HG02759 (cell line): ENCODE measurements around the gene TLE5.
"Not testable (repeated sequence)": the region's sequence is repeated elsewhere in the genome, so short reads cannot be mapped to it uniquely, and the experiment has no call there.

Source experiments
- ATAC-seq: cut with Tn5 transposase; IDR thresholded peaks from one replicate; pipeline ENCODE4 v1.9.1; 2021; ENCODE audit warnings: mild to moderate bottlenecking, moderate library complexity; ENCODE audit not compliant: unreplicated experiment

Gene TLE5

DNA sequence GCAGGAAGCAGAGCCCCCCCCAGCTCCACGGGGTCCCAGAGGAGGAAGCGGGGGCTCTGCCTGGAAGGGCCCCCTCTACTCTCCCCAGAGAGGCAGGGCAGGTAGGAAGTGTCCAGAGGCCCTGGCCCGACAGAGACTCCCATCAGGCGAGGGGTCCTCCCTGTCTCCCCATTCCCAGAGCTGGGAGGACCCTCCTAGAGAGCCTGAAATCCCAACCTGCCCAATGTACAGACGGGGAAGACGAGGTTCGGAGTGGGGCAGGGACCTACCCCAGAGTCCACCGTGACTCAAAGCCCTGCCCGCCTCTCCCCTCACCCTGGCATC is 34.4 kb downstream of the TLE5 start:
- ATAC-seq: no peak

DNA sequence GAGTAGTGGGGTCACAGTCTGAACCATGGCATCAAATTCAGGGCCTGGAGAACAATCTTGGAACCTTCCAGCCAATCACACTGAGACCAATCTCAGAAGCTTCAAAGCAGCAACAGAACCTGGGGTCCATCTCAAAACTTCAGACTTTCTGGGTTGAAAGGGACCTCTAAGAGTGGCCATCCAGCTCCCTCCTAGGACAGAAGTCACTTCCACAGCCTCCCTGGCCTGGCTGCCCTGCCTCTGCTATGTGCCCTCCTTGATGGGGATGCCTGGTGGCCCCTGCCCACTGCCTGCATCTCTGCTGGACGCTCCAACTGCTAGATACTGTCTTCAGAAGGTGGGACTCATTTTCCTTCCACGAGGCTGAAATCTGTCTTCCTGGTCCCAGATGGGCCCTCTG is 35.0 kb downstream of the TLE5 start:
- no peak for ATAC-seq

DNA sequence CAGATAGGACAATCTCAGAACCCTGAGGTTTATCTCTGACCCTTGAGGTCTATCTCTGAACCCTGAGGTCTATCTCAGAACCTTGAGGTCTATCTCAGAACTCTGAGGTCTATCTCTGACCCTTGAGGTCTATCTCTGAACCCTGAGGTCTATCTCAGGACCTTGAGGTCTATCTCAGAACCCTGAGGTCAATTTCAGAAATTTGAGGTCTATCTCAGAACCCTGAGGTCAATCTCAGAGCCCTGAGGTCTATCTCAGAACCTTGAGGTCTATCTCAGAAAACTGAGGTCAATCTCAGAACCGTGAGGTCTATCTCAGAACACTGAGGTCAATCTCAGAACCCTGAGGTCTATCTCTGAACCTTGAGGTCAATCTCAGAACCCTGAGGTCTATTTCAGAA is 35.5 kb downstream of the TLE5 start:
- no peak for ATAC-seq

DNA sequence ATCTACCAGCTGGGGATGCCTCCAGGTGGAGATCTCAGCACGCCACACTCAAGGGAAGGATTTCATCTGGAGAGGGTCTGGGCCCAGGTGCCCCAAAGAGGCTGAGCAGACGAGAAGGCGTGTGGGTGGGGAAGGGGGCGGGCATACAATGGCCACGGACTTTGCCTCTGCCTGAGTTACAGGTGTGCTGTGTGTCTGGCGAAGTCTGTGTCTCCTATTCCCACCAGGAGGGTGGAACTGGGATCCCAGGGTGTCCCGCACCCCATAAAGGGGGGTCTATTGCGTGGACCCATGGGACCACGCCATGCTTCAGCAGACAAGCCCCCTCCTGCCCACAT is 36.8 kb downstream of the TLE5 start:
- ATAC-seq: no peak

DNA sequence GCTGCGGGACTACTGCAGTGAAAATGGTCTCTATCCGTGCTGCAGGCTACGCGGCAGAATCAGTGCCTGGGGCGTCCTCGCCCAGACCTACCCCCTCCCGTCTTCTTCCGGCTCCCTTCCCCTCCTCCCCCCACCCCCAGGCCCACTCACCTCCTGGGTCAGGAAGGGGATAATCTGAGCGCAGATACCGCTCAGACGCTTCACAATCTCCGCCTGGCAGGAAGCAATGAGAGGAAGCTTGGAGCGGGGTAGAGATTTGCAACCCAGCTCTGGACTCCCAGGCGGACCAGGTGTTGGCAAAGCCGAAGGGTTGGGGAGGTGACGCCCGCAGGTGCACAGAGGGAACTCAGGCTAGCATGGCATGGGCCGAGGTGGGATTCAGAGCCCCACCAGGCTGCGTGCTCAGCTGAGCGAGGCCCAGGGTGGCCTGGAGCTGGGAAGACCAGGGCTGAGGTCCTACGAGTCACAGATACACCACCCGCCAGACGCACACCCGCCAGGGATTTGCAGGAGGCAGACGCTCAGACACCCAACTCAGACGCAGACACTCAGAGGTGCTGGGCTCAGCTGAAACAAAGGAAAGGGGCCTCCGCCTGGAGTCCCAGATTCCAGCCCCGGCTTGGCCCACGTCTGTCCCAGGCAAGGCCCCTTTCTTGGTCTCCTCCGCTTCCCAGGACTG is 37.3 kb downstream of the TLE5 start:
- no peak for ATAC-seq

DNA sequence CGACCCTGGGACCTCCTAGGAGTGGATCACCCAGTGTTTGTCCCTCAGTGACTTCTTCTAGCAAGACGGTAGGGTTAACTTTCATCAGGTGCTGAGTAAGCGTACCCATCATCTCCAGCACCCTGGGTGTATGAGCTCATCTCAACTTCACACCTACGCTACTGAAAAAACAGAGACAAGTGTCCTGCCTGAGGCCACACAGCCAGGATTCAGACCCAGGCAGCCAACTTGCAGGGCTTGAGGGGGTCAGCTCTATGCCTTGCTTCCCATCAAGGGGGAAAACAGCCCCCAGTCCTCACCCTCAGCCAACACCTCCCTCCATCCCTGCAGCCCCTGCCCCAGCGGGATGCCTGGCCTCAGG is 37.8 kb downstream of the TLE5 start:
- no peak for ATAC-seq

DNA sequence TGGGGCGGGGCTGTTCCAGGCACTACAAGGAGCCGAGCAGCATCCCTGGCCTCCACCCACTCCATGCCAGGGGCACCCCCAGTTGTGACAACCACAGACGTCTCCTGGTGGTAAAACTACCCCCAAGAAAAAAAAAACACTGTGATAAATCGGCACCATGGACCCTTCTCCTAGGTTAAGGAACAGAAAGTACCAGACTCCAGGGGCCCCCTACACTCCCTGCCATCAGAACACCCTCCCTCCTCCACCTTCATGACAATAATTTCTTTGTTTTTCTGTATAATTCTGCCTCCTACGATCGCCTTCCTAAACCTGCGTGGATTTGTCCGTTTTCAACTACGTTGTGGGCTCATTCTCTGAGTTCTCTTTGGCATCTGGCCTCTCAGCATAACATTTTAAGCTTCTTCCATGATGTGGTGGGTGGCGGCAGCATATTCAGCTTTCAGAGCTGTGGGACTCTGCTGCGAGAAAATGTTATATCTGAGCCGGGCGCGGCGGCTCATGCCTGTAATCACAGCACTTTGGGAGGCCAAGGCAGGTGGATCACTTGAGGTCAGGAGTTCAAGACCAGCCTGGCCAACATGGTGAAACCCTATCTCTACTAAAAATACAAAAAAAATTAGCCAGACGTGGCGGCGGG is 41.9 kb downstream of the TLE5 start:
- ATAC-seq: no peak

DNA sequence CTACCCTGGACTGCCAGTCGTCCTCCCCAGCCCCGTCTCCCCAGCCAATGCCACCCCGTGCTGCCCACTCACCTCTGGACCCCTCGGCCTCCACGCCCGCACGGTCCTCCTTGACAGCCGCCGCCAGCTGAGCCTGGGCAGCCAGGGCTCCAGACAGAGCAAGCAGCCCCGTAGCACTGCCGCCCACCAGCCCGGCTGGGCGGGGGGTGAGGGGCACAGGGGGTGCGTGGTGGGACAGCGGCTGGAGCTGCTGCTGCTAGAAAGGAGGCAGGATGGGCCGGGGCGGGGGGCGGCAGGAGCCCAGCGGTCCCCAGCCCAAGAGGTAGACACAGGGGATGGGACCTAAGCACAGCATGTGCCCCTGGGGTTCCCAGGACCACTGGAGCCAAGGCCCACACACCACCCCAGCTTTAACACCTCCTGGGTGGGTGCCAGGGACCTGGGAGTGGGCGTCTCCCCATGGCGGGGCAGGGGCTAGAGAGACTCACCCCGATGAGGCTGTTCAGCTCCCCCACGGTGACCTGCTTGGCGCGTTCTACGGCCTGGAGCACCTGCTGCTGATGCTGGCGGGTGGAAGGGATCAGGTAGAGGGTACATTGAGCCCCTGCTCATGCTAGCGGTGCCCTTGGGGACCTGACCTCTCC is 43.0 kb downstream of the TLE5 start:
- no peak for ATAC-seq

DNA sequence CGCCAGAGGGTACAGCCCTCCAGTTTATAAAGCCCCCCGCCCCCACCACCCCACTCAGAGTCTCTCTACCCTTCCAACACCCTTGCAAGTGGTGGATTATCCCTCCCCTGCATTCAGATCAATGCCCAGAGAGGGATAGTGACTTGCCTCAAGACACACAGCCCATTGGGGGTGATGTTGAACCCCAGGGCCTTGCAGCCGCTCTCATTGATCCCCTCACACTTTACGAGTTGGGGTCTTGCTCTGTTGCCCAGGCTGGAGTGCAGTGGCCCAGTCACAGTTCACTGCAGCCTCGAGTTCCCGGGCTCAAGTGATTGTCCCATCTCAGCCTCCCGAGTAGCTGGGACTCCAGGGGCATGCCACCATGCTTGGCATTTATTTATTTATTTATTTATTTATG is 44.4 kb downstream of the TLE5 start:
- no peak for ATAC-seq

DNA sequence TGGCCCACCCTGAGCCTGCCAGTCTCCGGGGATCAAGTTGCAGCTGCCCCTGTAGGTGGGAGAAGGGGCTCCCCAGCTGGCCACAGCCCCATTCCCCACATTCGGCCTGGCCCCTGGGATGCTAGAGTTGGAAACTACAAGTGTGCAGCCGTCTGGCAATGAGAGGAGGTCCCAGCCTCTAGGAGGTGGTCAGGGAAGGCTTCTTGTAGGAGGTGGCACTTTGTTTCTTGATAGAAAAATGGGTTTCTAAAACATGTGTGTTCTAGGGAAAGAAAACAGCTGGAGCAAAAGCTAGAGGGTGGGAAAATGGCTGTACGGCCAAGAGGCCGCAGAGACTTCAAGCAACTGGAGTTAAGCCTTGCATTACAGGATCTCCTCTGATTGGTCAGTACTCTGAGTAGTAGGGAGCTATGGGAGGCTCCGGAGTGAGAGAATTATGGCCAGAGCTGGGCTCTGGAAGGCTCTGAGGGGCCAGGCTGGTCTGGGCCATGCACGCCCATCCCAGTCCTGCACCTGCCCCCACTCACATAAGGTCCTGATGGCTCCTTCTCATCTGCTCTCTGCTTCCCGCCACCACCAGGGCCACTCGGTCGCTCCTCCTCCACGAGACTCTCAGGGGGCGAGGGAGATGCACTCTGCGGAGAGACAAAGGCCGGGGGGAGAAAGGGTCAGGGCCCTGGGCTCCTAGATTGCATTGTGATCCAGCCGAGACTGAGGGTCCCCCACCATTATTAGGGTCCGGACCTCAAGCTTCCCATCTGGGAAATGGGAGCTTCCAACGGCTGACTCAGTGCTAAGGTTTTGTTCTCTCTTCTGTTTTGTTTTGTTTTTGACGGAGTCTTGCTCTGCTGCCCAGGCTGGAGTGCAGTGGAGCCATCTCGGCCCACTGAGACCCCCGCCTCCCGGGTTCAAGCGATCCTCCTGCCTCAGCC is 46.9 kb downstream of the TLE5 start:
- ATAC-seq: no peak

DNA sequence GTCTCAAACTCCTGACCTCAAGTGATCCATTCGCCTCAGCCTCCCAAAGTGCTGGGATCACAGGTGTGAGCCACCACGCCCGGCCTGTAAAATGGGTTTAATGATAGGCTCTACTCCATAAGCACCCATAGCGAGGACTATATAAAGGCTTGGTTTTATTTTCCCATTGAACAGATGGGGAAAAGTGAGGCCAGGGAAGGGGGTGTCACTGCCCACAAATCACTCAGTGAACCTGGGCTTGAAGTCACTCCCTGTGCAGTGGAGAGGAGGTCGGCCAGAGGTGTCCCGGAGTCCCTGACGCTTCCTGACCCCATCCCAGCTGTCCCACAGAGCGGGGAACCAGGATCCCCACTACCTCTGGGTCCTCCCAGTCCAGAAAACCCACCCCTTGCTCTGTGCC is 48.2 kb downstream of the TLE5 start:
- no peak for ATAC-seq

DNA sequence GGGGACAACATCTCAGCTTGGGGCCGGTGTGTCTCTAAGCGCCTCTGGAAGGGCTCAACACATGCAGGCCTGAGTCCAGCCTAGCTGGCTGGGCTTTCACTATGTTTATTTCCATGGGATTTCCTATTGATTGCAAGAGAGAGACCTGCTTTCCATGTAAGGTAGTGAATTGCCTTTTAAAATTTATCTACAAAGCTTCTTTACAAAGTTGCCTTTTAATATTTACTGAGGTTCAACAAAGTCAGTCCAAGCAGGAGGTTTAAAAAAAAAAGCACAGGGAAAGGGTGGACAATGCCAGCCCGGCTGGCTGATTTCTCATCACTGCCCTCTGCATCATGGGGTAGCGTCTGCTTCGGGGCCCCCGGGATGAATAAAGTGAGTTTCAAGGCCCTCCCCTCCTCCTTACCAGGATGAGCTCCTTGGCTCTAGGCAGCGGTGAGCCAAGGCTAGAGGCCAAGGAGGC is 49.0 kb downstream of the TLE5 start:
- no peak for ATAC-seq

DNA sequence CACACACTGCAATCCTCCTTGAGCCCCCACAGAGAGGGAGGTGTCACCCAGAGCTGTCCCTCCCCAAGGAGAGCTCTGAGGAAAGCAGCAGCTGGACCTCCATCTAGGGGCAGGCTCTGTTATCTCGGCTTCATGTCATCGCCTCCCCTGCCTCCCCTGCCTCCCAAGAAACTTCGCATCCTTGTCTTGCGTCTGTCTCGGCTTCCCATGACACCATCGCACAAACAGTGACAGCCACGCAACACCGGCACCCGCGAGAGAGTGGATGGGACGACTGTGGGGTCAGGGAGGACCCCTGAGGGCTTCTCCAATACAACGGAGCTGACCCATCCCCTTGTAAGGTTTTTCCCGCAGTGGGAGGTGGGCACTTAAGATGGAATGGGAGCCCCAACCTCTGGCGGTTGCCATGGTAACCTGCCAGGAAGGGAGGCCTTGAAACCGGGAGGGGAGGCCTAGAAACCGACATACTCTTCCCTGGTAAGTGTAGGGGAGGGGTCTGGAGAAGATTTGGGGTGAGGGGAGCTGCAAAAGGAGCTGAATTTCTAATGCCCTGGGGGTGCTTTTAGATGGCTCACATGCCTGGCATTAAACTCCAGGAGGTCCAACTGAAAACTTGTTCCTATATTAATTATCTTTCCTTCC is 49.6 kb downstream of the TLE5 start:
- ATAC-seq: no peak

DNA sequence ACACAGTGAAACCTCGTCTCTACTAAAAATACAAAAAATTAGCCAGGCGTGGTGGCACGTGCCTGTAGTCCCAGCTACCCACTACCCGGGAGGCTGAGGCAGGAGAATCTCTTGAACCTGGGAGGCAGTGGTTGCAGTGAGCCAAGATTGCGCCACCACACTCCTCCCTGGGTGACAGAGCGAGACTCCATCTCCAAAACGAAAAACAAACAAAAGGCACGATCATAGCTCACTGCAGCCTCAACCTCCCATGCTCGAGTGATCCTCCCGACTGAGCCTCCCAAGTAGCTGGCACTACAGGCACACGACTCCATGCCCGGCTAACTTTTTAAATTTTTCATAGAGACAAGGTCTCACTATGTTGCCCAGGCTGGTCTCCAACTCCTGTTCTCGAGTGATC is 50.2 kb downstream of the TLE5 start:
- ATAC-seq: not testable (repeated sequence)

DNA sequence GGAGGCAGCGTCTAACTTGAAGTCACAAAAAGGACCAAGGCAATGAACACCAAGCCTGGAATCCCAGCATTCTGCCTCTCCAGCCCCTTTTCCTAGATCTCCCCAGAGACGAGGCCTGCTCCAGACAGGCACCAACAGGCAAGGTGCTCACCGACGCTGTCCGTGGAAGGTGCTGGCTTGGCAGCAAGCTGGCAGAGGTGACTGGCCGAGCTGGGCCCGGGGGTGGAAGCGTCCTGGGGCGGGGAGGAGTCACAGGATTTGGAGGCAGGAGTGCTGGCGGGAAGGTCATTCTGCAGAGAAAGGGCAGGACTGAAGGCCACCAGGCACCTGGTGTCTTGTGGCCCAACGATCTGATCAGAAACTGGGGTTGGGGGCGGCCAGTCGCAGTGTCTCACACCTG is 51.4 kb downstream of the TLE5 start:
- ATAC-seq: no peak

DNA sequence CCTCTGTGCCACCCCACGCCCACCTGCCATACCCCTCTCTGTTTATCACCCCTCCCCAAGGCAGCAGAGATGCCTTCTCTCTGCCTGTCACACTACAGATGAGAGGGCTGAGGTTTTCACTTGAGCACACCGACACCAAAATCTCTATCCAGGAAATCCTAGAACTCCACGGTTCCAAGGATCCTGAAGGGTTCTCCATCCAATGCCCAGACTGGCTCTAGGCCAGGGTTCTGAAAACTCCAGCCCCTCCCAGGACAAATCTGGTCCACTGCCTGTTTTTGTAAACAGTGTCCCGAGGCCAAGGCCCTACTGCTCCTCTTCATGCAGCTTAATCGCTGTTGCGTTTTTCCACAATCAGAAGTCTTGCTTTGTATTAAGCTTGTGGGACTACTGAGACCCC is 53.3 kb downstream of the TLE5 start:
- no peak for ATAC-seq

DNA sequence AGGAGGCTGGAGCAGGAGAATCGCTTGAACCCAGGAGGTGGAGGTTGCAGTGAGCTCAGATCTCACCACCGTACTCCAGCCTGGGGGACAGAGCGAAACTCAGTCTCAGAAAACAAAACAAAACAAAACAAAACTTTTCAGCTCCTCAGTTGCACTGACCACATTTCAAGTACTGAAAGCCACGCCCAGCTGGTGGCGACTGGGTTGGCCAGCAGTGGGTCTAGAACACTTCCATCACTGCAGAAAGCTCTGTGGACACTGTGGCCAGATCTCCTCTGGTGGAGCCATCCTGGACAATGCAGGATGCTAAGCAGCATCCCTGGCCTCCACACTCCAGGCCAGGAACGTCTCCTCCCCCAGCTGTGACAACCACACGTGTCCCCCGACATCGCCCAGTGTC is 54.3 kb downstream of the TLE5 start:
- ATAC-seq: no peak

DNA sequence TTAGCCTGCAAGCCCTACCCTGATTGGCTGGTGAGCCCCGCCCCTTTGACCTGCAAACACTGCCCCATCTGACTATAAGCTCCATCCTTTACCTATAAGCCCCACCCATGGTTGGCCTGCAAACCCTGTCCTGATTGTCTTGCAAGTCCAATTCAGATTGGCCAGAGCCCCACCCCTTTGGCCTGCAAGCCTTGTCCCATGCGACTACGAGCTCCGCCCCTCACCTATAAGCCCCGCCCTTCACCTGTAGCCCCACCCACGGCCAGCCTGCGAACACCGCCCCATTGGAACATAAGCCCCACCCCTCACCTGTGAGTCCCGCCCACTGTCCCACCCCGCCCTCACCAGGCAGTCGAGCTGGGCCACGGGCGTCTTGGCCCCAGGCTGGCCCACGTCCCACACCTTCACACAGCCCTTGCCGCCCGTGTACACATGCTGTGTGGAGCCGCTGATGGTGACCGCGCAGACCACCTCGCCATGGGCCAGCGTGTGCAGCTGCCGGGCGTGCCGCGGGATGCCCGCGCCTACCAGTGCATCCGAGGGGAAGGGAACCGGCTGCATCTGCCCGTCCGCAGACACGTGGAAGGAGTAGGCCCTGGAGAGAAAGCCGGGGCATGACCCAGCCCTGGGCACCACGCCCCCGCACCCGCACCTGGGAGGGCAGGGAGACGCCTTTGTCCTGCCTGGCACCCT is 56.1 kb downstream of the TLE5 start:
- no peak for ATAC-seq

DNA sequence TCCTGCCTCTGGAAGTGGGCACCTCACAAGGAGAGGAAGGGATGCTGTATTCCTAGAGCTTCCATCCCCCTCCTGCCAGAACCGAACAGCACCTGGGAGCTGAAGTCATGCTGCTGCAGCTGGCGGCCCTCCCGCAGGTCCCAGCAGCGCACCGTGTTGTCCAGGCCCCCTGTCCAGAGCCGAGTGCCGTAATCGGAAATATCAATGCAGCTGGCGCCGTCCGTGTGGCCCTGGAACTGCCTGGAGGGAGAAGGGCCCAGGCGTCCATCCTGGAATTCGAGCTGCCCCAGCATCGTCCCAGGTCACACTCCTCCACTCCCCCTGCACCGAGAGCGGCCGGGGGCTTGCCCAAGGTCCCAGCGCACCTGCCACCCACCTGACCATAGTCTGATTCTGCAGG is 57.0 kb downstream of the TLE5 start:
- no peak for ATAC-seq

DNA sequence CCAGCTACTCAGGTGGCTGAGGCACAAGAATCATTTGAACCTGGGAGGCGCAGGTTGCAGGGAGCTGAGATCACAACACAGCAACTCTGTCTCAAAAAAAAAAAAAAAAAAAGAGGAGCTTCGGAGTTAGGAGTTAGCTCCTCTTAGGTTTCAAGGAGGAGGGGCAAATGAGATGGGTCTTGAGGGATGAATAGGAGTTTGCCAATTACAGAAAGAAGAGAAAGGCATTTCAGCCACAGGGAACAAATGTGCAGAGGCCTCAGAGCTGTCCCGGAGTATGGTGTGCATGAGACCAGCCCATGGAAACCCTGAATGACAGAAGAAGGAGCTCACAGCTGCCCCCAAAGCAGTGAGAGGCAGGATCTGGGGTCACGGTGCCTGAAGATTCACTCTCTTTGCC is 57.8 kb downstream of the TLE5 start:
- no peak for ATAC-seq

DNA sequence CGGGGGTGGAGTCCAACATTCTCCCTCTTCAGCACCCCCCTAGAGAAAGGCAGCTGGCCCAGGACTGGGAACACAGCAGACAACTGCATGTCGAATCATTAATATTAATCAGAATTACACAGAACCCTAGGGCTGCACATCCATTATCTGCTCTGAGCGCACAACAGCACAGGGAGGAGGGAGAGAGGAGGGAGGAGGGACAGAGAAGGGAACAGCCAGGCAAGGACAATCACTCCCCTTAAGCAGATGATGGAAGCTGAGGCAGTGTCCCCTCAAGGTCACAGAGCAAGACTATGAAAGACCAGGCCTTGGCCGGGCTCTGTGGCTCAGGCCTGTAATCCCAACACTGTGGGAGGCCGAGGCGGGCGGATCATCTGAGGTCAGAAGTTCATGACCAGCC is 59.2 kb downstream of the TLE5 start:
- ATAC-seq: no peak
